Measurements from ENCODE around the gene PIK3R5. TPM values are rescaled to one million over a fixed set of nuclear protein-coding genes. Genes with fewer than 3 reads are reported as not detected.

PIK3R5 gene
- total RNA-seq, 1 donor from 2014 or later = 0.90 TPM

- Mint-ChIP-seq H3K9me3 (peaks cover 9% of the 10 kb centered on the region), H3K27ac (no peak overlapping the region), H3K4me1 (no peaks in the 10 kb centered on the region), H3K27me3 (ENCODE audit: insufficient read depth, low read depth) (no peaks in the 10 kb centered on the region), H3K4me3 (no peak overlapping the region), H3K36me3 (no peaks in the 10 kb centered on the region)
- no peak overlapping the region for H3K9ac ChIP-seq
- no peak overlapping the region for H3K4me3 ChIP-seq
- no peaks in the 10 kb centered on the region for H3K27me3 ChIP-seq
- no peak for DNase-seq (ENCODE audit: low spot score)
- H2AFZ ChIP-seq (replicated peaks) = no peak overlapping the region
- no peaks in the 10 kb centered on the region for H3K36me3 ChIP-seq
- H3K9me3 ChIP-seq (ENCODE audit: low read depth) = peaks cover 2% of the 10 kb centered on the region
- no peaks in the 10 kb centered on the region for H3K79me2 ChIP-seq (ENCODE audit: low read depth)
- H3K4me2 ChIP-seq = no peak overlapping the region
- H3K4me1 ChIP-seq = no peaks in the 10 kb centered on the region
- no peak overlapping the region for H3K27ac ChIP-seq
- H4K20me1 ChIP-seq (ENCODE audit: low read depth) = no peaks in the 10 kb centered on the region
- no peaks in the 10 kb centered on the region for H3F3A ChIP-seq (ENCODE audit: low read depth)
- TF ChIP-seq CTCF (IDR thresholded peaks at IDR 0.05) (no peak), EZH2phosphoT487 (IDR thresholded peaks at IDR 0.05) (no peak)
Measured at GRCh38 chr17:8922928-8923327, 42.6 kb downstream of the PIK3R5 start.

GRCh38 chr17:8922451-8922850, 43.1 kb downstream of the PIK3R5 start:
- Histone ChIP-seq H3K36me3 (no peaks in the 10 kb centered on the region), H3K9ac (no peak overlapping the region), H3K4me3 (no peak overlapping the region), H3K79me2 (ENCODE audit: low read depth) (no peaks in the 10 kb centered on the region), H3K4me1 (no peaks in the 10 kb centered on the region), H3K27ac (no peak overlapping the region), H4K20me1 (ENCODE audit: low read depth) (no peaks in the 10 kb centered on the region), H3K9me3 (ENCODE audit: low read depth) (peaks cover 6% of the 10 kb centered on the region), H3K4me2 (no peak overlapping the region), H2AFZ (replicated peaks) (no peak overlapping the region), H3K27me3 (no peaks in the 10 kb centered on the region), H3F3A (ENCODE audit: low read depth) (no peaks in the 10 kb centered on the region)
- DNase-seq (ENCODE audit: low spot score) = no peak
- Mint-ChIP-seq H3K9me3 (peaks cover 12% of the 10 kb centered on the region), H3K36me3 (no peaks in the 10 kb centered on the region), H3K4me3 (no peak overlapping the region), H3K27me3 (ENCODE audit: insufficient read depth, low read depth) (peaks cover 3% of the 10 kb centered on the region), H3K27ac (no peak overlapping the region), H3K4me1 (no peaks in the 10 kb centered on the region)
- no peak for TF ChIP-seq EZH2phosphoT487 (IDR thresholded peaks at IDR 0.05)
- TF ChIP-seq CTCF (IDR thresholded peaks at IDR 0.05) = no peak
- TF ChIP-seq EZH2 (IDR thresholded peaks at IDR 0.05) = no peak

GRCh38 chr17:8921147-8921546, 44.4 kb downstream of the PIK3R5 start:
- Histone ChIP-seq H3K9me3 (ENCODE audit: low read depth) (peaks cover 7% of the 10 kb centered on the region), H2AFZ (replicated peaks) (no peak overlapping the region), H3K79me2 (ENCODE audit: low read depth) (no peaks in the 10 kb centered on the region), H3K4me3 (no peak overlapping the region), H3K4me1 (no peaks in the 10 kb centered on the region), H4K20me1 (ENCODE audit: low read depth) (no peaks in the 10 kb centered on the region), H3K9ac (no peak overlapping the region), H3K36me3 (no peaks in the 10 kb centered on the region), H3F3A (ENCODE audit: low read depth) (no peaks in the 10 kb centered on the region), H3K27me3 (no peaks in the 10 kb centered on the region), H3K27ac (no peak overlapping the region), H3K4me2 (no peak overlapping the region)
- TF ChIP-seq EZH2phosphoT487 (IDR thresholded peaks at IDR 0.05) (no peak), CTCF (IDR thresholded peaks at IDR 0.05) (no peak), EZH2 (IDR thresholded peaks at IDR 0.05) (no peak)
- H3K27ac Mint-ChIP-seq = no peak overlapping the region
- peaks cover 10% of the 10 kb centered on the region for H3K27me3 Mint-ChIP-seq (ENCODE audit: insufficient read depth, low read depth)
- H3K4me3 Mint-ChIP-seq = no peak overlapping the region
- H3K36me3 Mint-ChIP-seq = no peaks in the 10 kb centered on the region
- DNase-seq (ENCODE audit: low spot score) = no peak
- H3K9me3 Mint-ChIP-seq = peaks cover 17% of the 10 kb centered on the region
- H3K4me1 Mint-ChIP-seq = no peaks in the 10 kb centered on the region
